Uterus (tissue), 2 donors: Measurements from ENCODE around the gene SGCB.

Source experiments
- POLR2A ChIP-seq, 2 donors: fragments of 450-650 bp; IDR thresholded peaks; one replicate each; pipeline ENCODE4 v1.6.1; 2016; ENCODE audit warnings: antibody characterized with exemption in 2 of 2, mild to moderate bottlenecking in 1 of 2, moderate library complexity in 1 of 2
- TF ChIP-seq, protein P1 (sequence below), 4 experiments: fragments of 200-600 bp in 2 of 4; fragments of 450-650 bp in 2 of 4; sonication (generic) in 2 of 4; IDR thresholded peaks; one replicate each; pipeline ENCODE4 v1.5.1; 2016 to 2019; ENCODE audit warnings: antibody characterized with exemption in 4 of 4, mild to moderate bottlenecking in 2 of 4, moderate library complexity in 1 of 4

DNA sequence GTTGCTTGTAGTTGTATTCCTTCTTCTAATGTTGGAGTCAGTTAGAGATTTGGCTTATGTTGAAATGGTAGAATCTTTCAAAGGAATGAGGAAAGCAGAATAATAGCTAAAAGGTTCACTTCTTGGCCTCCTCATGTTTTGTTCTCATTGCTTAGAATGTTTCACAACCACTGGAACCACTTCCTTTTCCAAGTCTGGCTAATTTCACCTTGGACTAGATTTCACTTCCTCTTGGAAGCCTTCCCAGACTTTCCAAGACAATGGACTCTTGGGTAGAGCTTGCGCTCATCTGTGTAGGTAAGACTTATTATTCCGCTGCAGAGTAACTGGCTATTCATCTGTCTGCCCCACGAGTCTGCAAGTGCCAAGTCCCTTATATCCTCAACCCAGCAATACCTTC is 21.3 kb upstream of the SGCB start:
- TF ChIP-seq, protein P1, sequence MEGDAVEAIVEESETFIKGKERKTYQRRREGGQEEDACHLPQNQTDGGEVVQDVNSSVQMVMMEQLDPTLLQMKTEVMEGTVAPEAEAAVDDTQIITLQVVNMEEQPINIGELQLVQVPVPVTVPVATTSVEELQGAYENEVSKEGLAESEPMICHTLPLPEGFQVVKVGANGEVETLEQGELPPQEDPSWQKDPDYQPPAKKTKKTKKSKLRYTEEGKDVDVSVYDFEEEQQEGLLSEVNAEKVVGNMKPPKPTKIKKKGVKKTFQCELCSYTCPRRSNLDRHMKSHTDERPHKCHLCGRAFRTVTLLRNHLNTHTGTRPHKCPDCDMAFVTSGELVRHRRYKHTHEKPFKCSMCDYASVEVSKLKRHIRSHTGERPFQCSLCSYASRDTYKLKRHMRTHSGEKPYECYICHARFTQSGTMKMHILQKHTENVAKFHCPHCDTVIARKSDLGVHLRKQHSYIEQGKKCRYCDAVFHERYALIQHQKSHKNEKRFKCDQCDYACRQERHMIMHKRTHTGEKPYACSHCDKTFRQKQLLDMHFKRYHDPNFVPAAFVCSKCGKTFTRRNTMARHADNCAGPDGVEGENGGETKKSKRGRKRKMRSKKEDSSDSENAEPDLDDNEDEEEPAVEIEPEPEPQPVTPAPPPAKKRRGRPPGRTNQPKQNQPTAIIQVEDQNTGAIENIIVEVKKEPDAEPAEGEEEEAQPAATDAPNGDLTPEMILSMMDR (IDR thresholded peaks at IDR 0.05): no peak
- TF ChIP-seq POLR2A (IDR thresholded peaks at IDR 0.05): no peak
